GM12874 (cell line): ENCODE measurements around the gene RETREG1.

Experiments used
- TF ChIP-seq, protein P1 (sequence below): IDR thresholded peaks from 2 replicates; pipeline ENCODE4 v1.5.1; 2011; ENCODE audit warnings: low read depth, mild to moderate bottlenecking, control low read depth, low read length, moderate library complexity; ENCODE audit not compliant: insufficient read depth

The RETREG1 gene

DNA sequence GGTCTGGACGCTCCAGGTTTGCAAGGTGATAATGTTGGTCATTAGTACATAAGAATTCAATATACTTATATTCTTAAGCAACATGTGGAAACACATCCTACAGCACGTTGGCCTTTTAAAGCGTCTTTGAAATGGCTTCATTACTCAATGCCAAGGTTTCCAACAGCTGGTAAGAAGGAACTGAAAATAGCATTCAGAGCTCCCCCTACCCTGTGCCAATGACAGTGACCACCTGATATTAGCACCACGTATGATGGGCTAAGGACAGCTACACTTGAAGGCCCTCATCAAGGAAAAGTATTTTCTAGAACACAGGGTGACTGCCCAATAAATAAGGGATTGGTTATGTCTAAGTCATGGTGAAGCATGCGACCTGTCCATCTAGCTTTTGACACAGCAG lies 161.1 kb downstream of the RETREG1 start:
- TF ChIP-seq, protein P1, sequence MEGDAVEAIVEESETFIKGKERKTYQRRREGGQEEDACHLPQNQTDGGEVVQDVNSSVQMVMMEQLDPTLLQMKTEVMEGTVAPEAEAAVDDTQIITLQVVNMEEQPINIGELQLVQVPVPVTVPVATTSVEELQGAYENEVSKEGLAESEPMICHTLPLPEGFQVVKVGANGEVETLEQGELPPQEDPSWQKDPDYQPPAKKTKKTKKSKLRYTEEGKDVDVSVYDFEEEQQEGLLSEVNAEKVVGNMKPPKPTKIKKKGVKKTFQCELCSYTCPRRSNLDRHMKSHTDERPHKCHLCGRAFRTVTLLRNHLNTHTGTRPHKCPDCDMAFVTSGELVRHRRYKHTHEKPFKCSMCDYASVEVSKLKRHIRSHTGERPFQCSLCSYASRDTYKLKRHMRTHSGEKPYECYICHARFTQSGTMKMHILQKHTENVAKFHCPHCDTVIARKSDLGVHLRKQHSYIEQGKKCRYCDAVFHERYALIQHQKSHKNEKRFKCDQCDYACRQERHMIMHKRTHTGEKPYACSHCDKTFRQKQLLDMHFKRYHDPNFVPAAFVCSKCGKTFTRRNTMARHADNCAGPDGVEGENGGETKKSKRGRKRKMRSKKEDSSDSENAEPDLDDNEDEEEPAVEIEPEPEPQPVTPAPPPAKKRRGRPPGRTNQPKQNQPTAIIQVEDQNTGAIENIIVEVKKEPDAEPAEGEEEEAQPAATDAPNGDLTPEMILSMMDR = no peak

DNA sequence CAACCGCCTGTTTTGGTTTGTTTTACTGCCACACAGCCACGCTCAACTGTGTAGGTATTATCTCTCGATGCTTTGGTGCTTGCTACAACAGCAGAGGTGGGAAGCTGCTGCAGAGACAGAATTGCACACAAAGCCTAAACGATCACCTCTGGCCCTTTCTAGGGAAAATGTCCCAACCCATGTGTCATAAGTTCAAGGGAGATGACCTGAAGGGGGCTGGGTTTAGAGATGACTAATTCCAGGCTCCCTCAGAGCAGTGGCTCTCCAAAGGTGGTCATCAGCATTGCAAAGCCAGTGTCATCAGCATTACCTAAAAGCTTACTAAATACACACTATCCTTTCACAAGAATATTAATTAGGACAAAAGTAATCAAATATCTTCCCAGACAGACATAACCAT lies 162.1 kb downstream of the RETREG1 start:
- TF ChIP-seq, protein P1 = no peak

DNA sequence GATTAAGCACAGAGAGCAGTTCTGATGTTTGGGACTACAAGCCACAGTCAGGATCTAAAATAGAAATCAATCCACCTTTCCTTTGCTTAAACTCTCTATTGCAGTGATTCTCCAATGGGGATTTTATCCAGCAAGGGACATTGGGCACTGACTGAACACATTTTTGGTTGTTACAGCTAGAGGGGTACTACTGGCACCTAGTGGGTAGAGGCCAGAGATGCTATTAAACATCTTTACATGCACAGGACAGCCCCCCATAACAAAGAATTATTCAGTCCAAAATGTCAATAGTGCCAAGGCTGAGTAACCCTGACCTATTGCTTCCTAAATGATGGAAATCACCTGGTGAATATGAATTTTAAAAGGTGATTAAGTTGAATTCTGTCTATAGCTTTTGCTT lies 163.2 kb downstream of the RETREG1 start:
- TF ChIP-seq, protein P1 = no peak

DNA sequence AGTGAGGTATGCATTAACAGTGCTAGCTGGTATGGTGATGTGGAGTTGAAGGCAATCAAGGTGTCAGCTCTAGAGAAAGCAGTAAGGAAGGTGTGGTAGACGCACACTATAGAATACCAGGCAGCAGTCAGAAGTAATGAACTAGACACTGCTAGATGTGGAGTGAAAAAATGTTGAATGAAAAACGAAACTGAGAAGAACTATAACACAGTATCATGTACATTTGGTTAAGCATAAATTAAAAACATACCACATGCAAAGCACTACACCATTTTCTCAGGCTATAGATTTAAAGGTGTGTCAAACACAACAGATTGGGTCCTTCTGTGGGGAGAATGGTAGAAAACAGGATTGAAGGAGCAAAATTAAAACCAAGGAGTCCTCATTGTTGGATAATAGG lies 166.6 kb downstream of the RETREG1 start:
- TF ChIP-seq, protein P1 = no peak

DNA sequence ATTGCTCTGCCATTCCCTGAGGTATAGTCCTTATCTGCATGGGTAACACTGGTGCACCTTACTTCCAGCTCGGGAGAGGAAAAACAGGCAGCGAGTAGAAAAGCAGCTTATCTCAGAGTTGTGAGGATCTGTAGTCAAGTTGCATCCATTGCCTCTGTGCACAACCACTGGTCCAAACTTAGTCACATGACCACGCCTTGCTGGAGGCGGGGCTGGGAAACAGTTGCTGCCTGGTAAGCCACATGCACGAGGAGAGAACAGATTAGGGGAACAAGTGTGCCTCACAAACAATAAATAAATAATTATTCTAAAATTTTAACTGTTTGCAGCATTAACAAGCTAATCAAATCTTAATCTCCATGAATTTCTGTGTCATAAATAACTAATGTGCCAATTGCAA lies 169.8 kb downstream of the RETREG1 start:
- TF ChIP-seq, protein P1 = no peak

DNA sequence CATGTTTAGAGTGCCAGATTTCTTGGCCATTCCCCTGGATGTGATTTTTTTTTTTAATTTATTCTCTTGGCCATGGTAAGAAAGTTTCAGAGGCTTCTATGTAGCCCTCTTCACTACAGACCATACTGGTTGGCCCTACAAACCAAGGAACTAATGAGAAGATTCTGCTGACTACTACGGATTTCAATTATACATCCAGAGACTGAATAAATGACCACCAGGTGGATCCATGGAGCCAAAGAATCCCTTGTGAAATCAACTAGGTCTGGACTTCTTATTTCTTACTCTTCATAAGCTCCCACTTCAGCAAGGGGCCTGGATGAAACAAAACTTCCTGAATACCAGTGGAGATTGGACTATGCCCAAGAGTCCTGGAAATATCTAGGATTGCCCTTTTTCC lies 178.8 kb downstream of the RETREG1 start:
- TF ChIP-seq, protein P1 = no peak

DNA sequence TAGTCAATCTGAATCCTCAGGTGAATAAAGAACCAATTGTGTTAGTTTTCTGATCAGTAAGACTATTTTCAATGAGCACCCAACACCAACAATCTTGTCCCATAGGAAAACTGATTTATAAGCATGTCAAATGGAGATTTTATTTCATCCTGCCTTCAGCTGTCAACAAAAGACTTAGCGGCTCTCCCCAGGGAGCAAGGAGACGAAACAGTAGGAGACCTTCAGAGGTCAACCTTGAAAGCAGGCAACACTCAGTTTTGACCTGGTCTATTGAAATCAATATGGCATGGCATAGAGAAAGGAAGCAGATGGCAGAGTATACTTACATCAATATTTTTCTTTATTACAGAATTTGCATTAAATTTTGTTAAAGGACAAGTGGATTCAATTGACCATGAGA lies 185.3 kb downstream of the RETREG1 start:
- TF ChIP-seq, protein P1 = no peak
